Heart left ventricle (tissue), 13 donors: ENCODE measurements around the gene C1QTNF12.

Experiments
- POLR2A ChIP-seq, 2 donors: fragments of 450-650 bp; IDR thresholded peaks; one replicate each; pipeline ENCODE4 v1.6.1; 2017; ENCODE audit warnings: antibody characterized with exemption in 2 of 2, mild to moderate bottlenecking in 2 of 2, moderate library complexity in 2 of 2
- TF ChIP-seq, protein P1 (sequence below), 12 donors: fragments of 200-600 bp; sonication (generic) in 4 of 12; IDR thresholded peaks; one replicate each; pipeline versions ENCODE4 v1.5.0 to v1.8.0; 2018 to 2022; ENCODE audit warnings: antibody characterized with exemption in 12 of 12, mild to moderate bottlenecking in 5 of 12
- donor health status: ischemic (EF 13 %, LVEDD 7.1; RV severe dilation, severe dysfunction).
- donor health status: DM: no; HTN: yes; CAD: no.
- donor health status: DM: no; HTN: no; CAD: no.
- donor health status: ischemic (EF 25% LVEDD 6.9; RV normal size, moderate dysfunction).
- donor health status: ischemic (EF 25% LVEDD 5.7; RV mildly dilated, moderate dysfunction).
- donor health status: ischemic (EF 35%, LVEDD 5.7; RV mildly dilated, moderate dysfunction).
- donor health status: nonischemic (EF 11% LVEDD 7.7; RV severe dilation, severe dysfunction).
- donor health status: DM: yes; HTN: yes; CAD: no.
- donor health status: PGD.
- donor health status: ischemic (EF 29% LVEDD 5.4; RV normal size, mild dysfunction).
- donor health status: nonischemic (EF 23%, LVEDD 6.1; RV moderate dilation, normal function).

- TF ChIP-seq, protein P1, sequence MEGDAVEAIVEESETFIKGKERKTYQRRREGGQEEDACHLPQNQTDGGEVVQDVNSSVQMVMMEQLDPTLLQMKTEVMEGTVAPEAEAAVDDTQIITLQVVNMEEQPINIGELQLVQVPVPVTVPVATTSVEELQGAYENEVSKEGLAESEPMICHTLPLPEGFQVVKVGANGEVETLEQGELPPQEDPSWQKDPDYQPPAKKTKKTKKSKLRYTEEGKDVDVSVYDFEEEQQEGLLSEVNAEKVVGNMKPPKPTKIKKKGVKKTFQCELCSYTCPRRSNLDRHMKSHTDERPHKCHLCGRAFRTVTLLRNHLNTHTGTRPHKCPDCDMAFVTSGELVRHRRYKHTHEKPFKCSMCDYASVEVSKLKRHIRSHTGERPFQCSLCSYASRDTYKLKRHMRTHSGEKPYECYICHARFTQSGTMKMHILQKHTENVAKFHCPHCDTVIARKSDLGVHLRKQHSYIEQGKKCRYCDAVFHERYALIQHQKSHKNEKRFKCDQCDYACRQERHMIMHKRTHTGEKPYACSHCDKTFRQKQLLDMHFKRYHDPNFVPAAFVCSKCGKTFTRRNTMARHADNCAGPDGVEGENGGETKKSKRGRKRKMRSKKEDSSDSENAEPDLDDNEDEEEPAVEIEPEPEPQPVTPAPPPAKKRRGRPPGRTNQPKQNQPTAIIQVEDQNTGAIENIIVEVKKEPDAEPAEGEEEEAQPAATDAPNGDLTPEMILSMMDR (IDR thresholded peaks at IDR 0.05) = no peak
- no peak for TF ChIP-seq POLR2A (IDR thresholded peaks at IDR 0.05)
These were observed 31.3 kb downstream of the C1QTNF12 start for GRCh38 chr1:1215080-1215676.
